K562 (cell line): ENCODE results near the gene RBPMS2.

Experiments used
- CREB1 ChIP-seq, 2 experiments: sonication (generic) in 1 of 2; formaldehyde crosslinking in 1 of 2; IDR thresholded peaks; 2 replicates each; pipeline versions ENCODE4 v1.6.1 to v1.8.0; 2012 to 2022; ENCODE audit warnings: inconsistent platforms in 1 of 2, mild to moderate bottlenecking in 1 of 2, missing genetic modification reagents in 1 of 2, moderate library complexity in 1 of 2
- EP300 ChIP-seq: IDR thresholded peaks from 2 replicates; pipeline ENCODE4 v1.6.1; 2012; ENCODE audit warnings: low read length, improper control_type of control experiment
- EP400 ChIP-seq: fragments of 450-650 bp; IDR thresholded peaks from 2 replicates; pipeline ENCODE4 v1.6.1; 2017; ENCODE audit warnings: antibody characterized with exemption, mild to moderate bottlenecking, moderate library complexity
- FOXK1 ChIP-seq: sonication (generic); formaldehyde crosslinking; IDR thresholded peaks from 2 replicates; pipeline ENCODE4 v1.8.0; 2022; ENCODE audit warnings: missing genetic modification reagents, mild to moderate bottlenecking, borderline replicate concordance
- MYBL2 ChIP-seq, 2 experiments: fragments of 450-650 bp in 1 of 2; sonication (generic) in 1 of 2; formaldehyde crosslinking in 1 of 2; IDR thresholded peaks; 2 replicates each; pipeline versions ENCODE4 v1.6.1 to v1.8.1; 2017 to 2022; ENCODE audit warnings: borderline replicate concordance in 1 of 2, inconsistent platforms in 1 of 2, low read depth in 1 of 2, mild to moderate bottlenecking in 1 of 2, missing genetic modification reagents in 1 of 2, moderate library complexity in 1 of 2
- SIN3B ChIP-seq: fragments of 450-650 bp; IDR thresholded peaks from 2 replicates; pipeline ENCODE4 v1.6.1; 2017; ENCODE audit warnings: low read depth, mild to moderate bottlenecking, moderate library complexity
- ZNF23 ChIP-seq: fragments of 250-450 bp; sonication (Bioruptor Pico); IDR thresholded peaks from 2 replicates; pipeline ENCODE4 v1.4.0; 2020; ENCODE audit warnings: mild to moderate bottlenecking
- ZNF668 ChIP-seq: fragments of 250-450 bp; sonication (Bioruptor Pico); IDR thresholded peaks from 2 replicates; pipeline ENCODE4 v1.8.0; 2022; ENCODE audit warnings: mild to moderate bottlenecking, inconsistent platforms
- ZNF780A ChIP-seq: fragments of 250-450 bp; sonication (Bioruptor Pico); IDR thresholded peaks from 2 replicates; pipeline ENCODE4 v1.5.0; 2021; ENCODE audit warnings: mild to moderate bottlenecking
- TF ChIP-seq, protein P1 (sequence below), 2 experiments: fragments of 450-650 bp in 1 of 2; sonication (generic) in 1 of 2; formaldehyde crosslinking in 1 of 2; IDR thresholded peaks; 2 replicates each; pipeline versions ENCODE4 v1.7.1 to v1.9.0; 2016 to 2022; ENCODE audit warnings: inconsistent platforms in 1 of 2, mild to moderate bottlenecking in 1 of 2, missing genetic modification reagents in 1 of 2
- TF ChIP-seq, protein P2 (sequence below): fragments of 450-650 bp; formaldehyde crosslinking; IDR thresholded peaks from 2 replicates; pipeline ENCODE4 v1.4.0; 2020; ENCODE audit warnings: mild to moderate bottlenecking, moderate library complexity
- TF ChIP-seq, protein P3 (sequence below): sonication (generic); formaldehyde crosslinking; IDR thresholded peaks from 2 replicates; pipeline ENCODE4 v1.5.0; 2020; ENCODE audit warnings: missing genetic modification reagents
- TF ChIP-seq, protein P4 (sequence below): sonication (generic); formaldehyde crosslinking; IDR thresholded peaks from 2 replicates; pipeline ENCODE4 v1.9.0; 2022; ENCODE audit warnings: mild to moderate bottlenecking, missing genetic modification reagents

DNA sequence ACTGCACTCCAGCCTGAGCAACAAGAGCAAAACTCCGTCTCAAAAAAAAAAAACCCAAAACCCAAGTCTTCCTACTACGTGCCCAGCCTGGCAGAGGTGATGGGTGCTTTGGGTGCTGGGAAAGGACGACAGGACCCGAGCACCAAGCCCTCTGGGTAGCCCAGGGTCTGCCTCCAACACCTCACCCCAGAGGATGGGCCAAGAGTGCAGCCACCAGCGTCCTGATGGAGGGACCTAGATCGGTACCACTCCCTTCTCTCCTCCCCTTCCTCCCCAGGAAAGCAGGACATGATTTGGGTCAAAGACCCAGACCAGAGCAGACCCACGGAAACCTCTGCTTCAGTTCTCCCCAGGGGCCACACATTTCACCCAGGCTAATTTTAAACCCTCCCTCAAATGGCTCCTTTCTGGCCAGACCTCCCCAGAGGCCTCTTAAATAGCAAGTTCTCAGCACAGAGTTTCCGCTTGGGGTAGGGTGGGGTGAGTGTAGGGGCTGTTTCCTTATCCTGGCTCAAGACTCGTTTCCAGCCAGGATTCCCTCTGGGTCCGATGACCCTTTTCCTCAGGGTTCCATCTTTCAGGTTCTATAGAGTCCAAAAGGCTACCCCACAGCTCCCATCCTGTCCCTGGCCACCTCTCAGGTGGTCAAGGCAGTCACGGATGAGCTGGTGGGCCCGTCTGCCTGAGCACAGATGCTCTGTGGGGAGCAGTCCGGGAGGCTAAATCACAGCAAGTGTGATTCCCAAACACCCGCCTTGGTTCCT lies 20.5 kb downstream of the RBPMS2 start:
- TF ChIP-seq, protein P1, sequence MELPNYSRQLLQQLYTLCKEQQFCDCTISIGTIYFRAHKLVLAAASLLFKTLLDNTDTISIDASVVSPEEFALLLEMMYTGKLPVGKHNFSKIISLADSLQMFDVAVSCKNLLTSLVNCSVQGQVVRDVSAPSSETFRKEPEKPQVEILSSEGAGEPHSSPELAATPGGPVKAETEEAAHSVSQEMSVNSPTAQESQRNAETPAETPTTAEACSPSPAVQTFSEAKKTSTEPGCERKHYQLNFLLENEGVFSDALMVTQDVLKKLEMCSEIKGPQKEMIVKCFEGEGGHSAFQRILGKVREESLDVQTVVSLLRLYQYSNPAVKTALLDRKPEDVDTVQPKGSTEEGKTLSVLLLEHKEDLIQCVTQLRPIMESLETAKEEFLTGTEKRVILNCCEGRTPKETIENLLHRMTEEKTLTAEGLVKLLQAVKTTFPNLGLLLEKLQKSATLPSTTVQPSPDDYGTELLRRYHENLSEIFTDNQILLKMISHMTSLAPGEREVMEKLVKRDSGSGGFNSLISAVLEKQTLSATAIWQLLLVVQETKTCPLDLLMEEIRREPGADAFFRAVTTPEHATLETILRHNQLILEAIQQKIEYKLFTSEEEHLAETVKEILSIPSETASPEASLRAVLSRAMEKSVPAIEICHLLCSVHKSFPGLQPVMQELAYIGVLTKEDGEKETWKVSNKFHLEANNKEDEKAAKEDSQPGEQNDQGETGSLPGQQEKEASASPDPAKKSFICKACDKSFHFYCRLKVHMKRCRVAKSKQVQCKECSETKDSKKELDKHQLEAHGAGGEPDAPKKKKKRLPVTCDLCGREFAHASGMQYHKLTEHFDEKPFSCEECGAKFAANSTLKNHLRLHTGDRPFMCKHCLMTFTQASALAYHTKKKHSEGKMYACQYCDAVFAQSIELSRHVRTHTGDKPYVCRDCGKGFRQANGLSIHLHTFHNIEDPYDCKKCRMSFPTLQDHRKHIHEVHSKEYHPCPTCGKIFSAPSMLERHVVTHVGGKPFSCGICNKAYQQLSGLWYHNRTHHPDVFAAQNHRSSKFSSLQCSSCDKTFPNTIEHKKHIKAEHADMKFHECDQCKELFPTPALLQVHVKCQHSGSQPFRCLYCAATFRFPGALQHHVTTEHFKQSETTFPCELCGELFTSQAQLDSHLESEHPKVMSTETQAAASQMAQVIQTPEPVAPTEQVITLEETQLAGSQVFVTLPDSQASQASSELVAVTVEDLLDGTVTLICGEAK (IDR thresholded peaks at IDR 0.05) = no peak
- TF ChIP-seq, protein P1 (CRISPR knock-in tag; IDR thresholded peaks at IDR 0.05) = no peak
- no peak for TF ChIP-seq CREB1 (IDR thresholded peaks at IDR 0.05)
- no peak for TF ChIP-seq CREB1 (CRISPR knock-in tag; IDR thresholded peaks at IDR 0.05)
- TF ChIP-seq, protein P2, sequence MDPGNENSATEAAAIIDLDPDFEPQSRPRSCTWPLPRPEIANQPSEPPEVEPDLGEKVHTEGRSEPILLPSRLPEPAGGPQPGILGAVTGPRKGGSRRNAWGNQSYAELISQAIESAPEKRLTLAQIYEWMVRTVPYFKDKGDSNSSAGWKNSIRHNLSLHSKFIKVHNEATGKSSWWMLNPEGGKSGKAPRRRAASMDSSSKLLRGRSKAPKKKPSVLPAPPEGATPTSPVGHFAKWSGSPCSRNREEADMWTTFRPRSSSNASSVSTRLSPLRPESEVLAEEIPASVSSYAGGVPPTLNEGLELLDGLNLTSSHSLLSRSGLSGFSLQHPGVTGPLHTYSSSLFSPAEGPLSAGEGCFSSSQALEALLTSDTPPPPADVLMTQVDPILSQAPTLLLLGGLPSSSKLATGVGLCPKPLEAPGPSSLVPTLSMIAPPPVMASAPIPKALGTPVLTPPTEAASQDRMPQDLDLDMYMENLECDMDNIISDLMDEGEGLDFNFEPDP (CRISPR knock-in tag) = no peak
- TF ChIP-seq, protein P3, sequence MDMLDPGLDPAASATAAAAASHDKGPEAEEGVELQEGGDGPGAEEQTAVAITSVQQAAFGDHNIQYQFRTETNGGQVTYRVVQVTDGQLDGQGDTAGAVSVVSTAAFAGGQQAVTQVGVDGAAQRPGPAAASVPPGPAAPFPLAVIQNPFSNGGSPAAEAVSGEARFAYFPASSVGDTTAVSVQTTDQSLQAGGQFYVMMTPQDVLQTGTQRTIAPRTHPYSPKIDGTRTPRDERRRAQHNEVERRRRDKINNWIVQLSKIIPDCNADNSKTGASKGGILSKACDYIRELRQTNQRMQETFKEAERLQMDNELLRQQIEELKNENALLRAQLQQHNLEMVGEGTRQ = no peak
- no peak for TF ChIP-seq ZNF780A
- TF ChIP-seq MYBL2 (IDR thresholded peaks at IDR 0.05; ENCODE audit: low read depth) = no peak
- no peak for TF ChIP-seq MYBL2 (CRISPR knock-in tag; IDR thresholded peaks at IDR 0.05; ENCODE audit: borderline replicate concordance)
- TF ChIP-seq EP300 = no peak
- no peak for TF ChIP-seq ZNF668 (CRISPR knock-in tag)
- TF ChIP-seq, protein P4, sequence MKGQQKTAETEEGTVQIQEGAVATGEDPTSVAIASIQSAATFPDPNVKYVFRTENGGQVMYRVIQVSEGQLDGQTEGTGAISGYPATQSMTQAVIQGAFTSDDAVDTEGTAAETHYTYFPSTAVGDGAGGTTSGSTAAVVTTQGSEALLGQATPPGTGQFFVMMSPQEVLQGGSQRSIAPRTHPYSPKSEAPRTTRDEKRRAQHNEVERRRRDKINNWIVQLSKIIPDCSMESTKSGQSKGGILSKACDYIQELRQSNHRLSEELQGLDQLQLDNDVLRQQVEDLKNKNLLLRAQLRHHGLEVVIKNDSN (CRISPR knock-in tag) = no peak
- TF ChIP-seq FOXK1 (CRISPR knock-in tag) = no peak
- TF ChIP-seq SIN3B = no peak
- TF ChIP-seq ZNF23 = no peak
- TF ChIP-seq EP400 = no peak
